Prostate gland (tissue), 2 donors: ENCODE measurements around the gene ADAR. TPM values are rescaled to one million over a fixed set of nuclear protein-coding genes. Genes with fewer than 3 reads are reported as not detected.

Experiments
- DNase-seq: peaks from one replicate; pipeline ENCODE4 v3.0.0-alpha.2; 2019; ENCODE audit warnings: low spot score
- H3K27ac ChIP-seq, 2 donors: fragments of 200-600 bp; sonication (generic); 2 replicates each; pipeline ENCODE4 v1.5.1; 2017 to 2019
- H3K27me3 ChIP-seq: fragments of 200-600 bp; sonication (generic); replicated peaks from 2 replicates; pipeline ENCODE4 v1.5.1; 2019; ENCODE audit not compliant: insufficient read depth
- H3K36me3 ChIP-seq, 2 donors: fragments of 200-600 bp; sonication (generic); 1 replicate in 1 of 2; 2 replicates in 1 of 2; pipeline versions ENCODE4 v1.5.1 to v1.8.1; 2017 to 2019
- H3K4me1 ChIP-seq: fragments of 200-600 bp; sonication (generic); replicated peaks from 2 replicates; pipeline ENCODE4 v1.5.1; 2019
- H3K4me3 ChIP-seq, 2 donors: fragments of 200-600 bp; sonication (generic); 2 replicates each; pipeline ENCODE4 v1.5.1; 2017 to 2019
- H3K9me3 ChIP-seq: fragments of 200-600 bp; sonication (generic); 2 replicates; pipeline ENCODE4 v1.5.1; 2017
- POLR2A ChIP-seq: fragments of 450-650 bp; IDR thresholded peaks from one replicate; pipeline ENCODE4 v1.6.1; 2016; ENCODE audit warnings: antibody characterized with exemption, mild to moderate bottlenecking
- POLR2AphosphoS5 ChIP-seq: sonication (generic); formaldehyde crosslinking; IDR thresholded peaks from one replicate; pipeline ENCODE4 v1.6.1; 2017; ENCODE audit warnings: antibody characterized with exemption
- WGBS: methylation state at CpG from one replicate; pipeline ENCODE4 v1.1.5; 2018; 5-methylcytosine and 5-hydroxymethylcytosine counted together
- intact Hi-C: fragments of 100-400 bp; cut with DNase I; formaldehyde crosslinking; loops from one replicate; pipeline ENCODE4 v1.14.2; 2022
- total RNA-seq, 2 donors: library from RNA; depleted of rRNA; stranded (reverse); fragments of >200 nt; gene quantifications; one replicate each; pipeline ENCODE4 v1.1.0, GENCODE V29; 2016
- TF ChIP-seq, protein P1 (sequence below), 4 experiments: fragments of 200-600 bp in 2 of 4; fragments of 450-650 bp in 2 of 4; sonication (generic) in 2 of 4; IDR thresholded peaks; 1 replicate in 3 of 4; 2 replicates in 1 of 4; pipeline ENCODE4 v1.5.1; 2016 to 2019; ENCODE audit warnings: antibody characterized with exemption in 4 of 4, mild to moderate bottlenecking in 2 of 4, moderate library complexity in 2 of 4

ADAR gene
- total RNA-seq, 2 donors from 2014 or later: 98.1 to 181 TPM

DNA sequence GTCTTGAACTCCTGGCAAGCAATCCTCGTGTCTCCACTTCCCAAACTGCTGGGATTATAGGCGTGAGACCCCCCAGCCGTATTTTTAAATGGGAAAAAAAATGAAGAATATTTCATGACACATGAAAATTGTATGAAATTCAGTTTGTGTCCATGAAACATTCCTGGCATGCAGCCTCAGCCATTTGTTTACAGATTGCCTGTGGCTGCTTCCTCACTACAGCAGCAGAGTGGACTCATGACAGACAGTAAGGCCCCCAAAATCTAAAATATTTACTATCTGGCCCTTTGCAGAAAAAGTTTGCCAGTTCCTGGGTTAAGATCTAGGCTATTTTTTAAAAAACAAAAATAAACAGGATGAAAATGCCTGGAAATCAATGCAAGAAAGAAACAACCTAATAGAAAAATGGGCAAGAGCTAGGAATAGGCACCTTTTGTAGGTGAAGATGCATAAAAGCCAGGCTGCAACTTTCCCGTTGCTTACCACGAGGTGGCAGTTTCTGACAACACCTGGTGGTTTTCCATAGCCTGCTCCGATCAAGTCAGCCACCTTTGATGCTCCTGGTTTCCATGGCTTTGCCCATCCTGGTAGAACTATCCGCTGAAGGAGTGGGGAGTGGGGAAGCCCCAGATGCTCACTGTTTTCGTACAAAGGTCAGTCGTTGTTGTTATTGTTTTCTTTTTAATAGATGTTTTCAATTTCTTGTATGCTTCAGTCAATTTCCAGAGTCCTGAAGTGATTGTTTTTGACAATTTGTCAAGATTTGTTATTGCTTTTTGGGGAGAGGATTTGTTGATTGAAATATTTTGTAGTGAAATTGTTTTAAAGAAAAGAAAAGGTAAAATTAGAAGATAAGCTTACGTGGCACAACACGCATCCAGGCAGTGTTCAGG, 73.8 kb downstream of the ADAR start:
- WGBS: 59% methylated on average over 11 of the region's 11 CpGs
- peak; percentile 32 for DNase-seq
- Histone ChIP-seq H3K27me3 (no peaks in the 10 kb centered on the region), H3K9me3 (no peaks in the 10 kb centered on the region), H3K36me3 (no peaks in the 10 kb centered on the region), H3K27ac (no peak overlapping the region), H3K4me3 (no peak overlapping the region), H3K4me1 (no peaks in the 10 kb centered on the region)
- intact Hi-C loops: no loop called here
- TF ChIP-seq, protein P1, sequence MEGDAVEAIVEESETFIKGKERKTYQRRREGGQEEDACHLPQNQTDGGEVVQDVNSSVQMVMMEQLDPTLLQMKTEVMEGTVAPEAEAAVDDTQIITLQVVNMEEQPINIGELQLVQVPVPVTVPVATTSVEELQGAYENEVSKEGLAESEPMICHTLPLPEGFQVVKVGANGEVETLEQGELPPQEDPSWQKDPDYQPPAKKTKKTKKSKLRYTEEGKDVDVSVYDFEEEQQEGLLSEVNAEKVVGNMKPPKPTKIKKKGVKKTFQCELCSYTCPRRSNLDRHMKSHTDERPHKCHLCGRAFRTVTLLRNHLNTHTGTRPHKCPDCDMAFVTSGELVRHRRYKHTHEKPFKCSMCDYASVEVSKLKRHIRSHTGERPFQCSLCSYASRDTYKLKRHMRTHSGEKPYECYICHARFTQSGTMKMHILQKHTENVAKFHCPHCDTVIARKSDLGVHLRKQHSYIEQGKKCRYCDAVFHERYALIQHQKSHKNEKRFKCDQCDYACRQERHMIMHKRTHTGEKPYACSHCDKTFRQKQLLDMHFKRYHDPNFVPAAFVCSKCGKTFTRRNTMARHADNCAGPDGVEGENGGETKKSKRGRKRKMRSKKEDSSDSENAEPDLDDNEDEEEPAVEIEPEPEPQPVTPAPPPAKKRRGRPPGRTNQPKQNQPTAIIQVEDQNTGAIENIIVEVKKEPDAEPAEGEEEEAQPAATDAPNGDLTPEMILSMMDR (IDR thresholded peaks at IDR 0.05): peak in 3 of 4 experiments; percentile 21 to 54 (median 46)
- no peak for TF ChIP-seq POLR2A
- TF ChIP-seq POLR2AphosphoS5: no peak

Other genes starting within 250 kb of the ADAR start
- gene IL6R, start 202.8 kb downstream of the ADAR start, total RNA-seq: 10 to 100 TPM; 70.1 to 80.7 TPM
- gene TDRD10, start 106.0 kb downstream of the ADAR start, total RNA-seq: 10 to 100 TPM in 1 of 2 donors, under 1 TPM in 1; 0.46 to 11.4 TPM
- 10 to 100 TPM in 1 of 2 donors, 1 to 10 TPM in 1; 5.4 to 29.9 TPM for gene SHE, start 105.8 kb downstream of the ADAR start, total RNA-seq
- 10 to 100 TPM; 24.7 to 43.7 TPM for gene UBE2Q1, start 49.5 kb downstream of the ADAR start, total RNA-seq
- under 1 TPM; 0.05 to 0.74 TPM for gene CHRNB2, start 40.4 kb downstream of the ADAR start, total RNA-seq